ENCODE measurements around the gene MYNN.

DNA sequence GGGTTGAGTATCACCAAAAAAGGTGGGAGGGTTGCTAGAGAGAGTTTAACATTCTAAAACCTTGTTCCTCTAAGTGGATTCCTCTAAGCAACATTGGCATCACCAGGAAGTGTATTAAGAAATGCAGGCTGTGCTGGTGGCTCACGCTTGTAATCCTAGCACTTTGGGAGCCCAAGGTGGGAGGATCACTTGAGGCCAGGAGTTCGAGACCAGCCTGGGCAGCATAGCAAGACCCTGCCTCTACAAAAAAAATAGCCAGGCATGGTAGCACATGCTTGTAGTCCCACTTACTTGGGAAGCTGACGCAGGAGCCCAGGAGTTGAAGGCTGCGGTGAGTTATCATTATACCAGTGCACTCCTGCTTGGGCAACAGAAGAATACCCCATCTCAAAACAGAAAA lies 4.6 kb downstream of the MYNN start:
- TF ChIP-seq, protein P1, sequence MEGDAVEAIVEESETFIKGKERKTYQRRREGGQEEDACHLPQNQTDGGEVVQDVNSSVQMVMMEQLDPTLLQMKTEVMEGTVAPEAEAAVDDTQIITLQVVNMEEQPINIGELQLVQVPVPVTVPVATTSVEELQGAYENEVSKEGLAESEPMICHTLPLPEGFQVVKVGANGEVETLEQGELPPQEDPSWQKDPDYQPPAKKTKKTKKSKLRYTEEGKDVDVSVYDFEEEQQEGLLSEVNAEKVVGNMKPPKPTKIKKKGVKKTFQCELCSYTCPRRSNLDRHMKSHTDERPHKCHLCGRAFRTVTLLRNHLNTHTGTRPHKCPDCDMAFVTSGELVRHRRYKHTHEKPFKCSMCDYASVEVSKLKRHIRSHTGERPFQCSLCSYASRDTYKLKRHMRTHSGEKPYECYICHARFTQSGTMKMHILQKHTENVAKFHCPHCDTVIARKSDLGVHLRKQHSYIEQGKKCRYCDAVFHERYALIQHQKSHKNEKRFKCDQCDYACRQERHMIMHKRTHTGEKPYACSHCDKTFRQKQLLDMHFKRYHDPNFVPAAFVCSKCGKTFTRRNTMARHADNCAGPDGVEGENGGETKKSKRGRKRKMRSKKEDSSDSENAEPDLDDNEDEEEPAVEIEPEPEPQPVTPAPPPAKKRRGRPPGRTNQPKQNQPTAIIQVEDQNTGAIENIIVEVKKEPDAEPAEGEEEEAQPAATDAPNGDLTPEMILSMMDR (IDR thresholded peaks at IDR 0.05; ENCODE audit: low read length): no peak
- TF ChIP-seq EZH2 (IDR thresholded peaks at IDR 0.05; ENCODE audit: borderline replicate concordance, low read length): no peak
